Measurements from ENCODE around the gene MYOM1.

Gene MYOM1

GRCh38 chr18:3150274-3150673, 69.5 kb downstream of the MYOM1 start:
- Histone ChIP-seq H3K4me1 (ENCODE audit: control extremely low read depth in 1 of 4, control insufficient read depth in 4 of 4, insufficient read depth in 4 of 4, low read length in 3 of 4) (no peaks in the 10 kb centered on the region), H3K27ac (ENCODE audit: insufficient read depth in 1 of 2, low read depth in 1 of 2, low read length in 2 of 2, poor library complexity in 1 of 2, severe bottlenecking in 2 of 2) (no peak overlapping the region), H3K36me3 (ENCODE audit: control insufficient read depth in 4 of 4, insufficient read depth in 4 of 4, low read length in 3 of 4) (no peaks in the 10 kb centered on the region), H3K27me3 (replicated peaks in 2 of 5; ENCODE audit: control insufficient read depth in 4 of 5, insufficient read depth in 5 of 5, low read length in 4 of 5) (no peaks in the 10 kb centered on the region), H3K9me3 (ENCODE audit: control extremely low read depth in 1 of 5, control insufficient read depth in 4 of 5, insufficient read depth in 2 of 5, low read depth in 1 of 5, low read length in 4 of 5) (no peaks in the 10 kb centered on the region), H3K4me3 (ENCODE audit: control insufficient read depth in 1 of 7, extremely low read depth in 1 of 7, insufficient read depth in 4 of 7, low read depth in 2 of 7, low read length in 6 of 7) (no peak overlapping the region)
- DNase-seq = peak in 2 of 3 donors; percentile 19 to 38
- ChIA-PET POLR2A (no interaction called here), CTCF (interaction anchor here (0.6 to 5.1 kb wide), 5 partner anchors 25 to 201 kb away, joined by 3 to 43 read pairs (median 5); partner anchors contain the start of gene MYL12A)
- 93% methylated on average over 4 of the region's 5 CpGs for WGBS (ENCODE audit: insufficient coverage)

- no peaks in the 10 kb centered on the region for H3K27me3 ChIP-seq (replicated peaks in 2 of 5; ENCODE audit: control insufficient read depth in 4 of 5, insufficient read depth in 5 of 5, low read length in 4 of 5)
- ChIA-PET CTCF (interaction anchor here (0.8 to 5.1 kb wide), 8 partner anchors 15 to 215 kb away, joined by 3 to 43 read pairs (median 4); partner anchors contain the start of gene MYL12A), POLR2A (no interaction called here)
- no peaks in the 10 kb centered on the region for H3K9me3 ChIP-seq (ENCODE audit: control extremely low read depth in 1 of 5, control insufficient read depth in 4 of 5, insufficient read depth in 2 of 5, low read depth in 1 of 5, low read length in 4 of 5)
- no peak overlapping the region for H3K27ac ChIP-seq (ENCODE audit: insufficient read depth in 1 of 2, low read depth in 1 of 2, low read length in 2 of 2, poor library complexity in 1 of 2, severe bottlenecking in 2 of 2)
- H3K36me3 ChIP-seq (ENCODE audit: control insufficient read depth in 4 of 4, insufficient read depth in 4 of 4, low read length in 3 of 4) = no peaks in the 10 kb centered on the region
- no peak for DNase-seq
- 78% methylated on average over 2 of the region's 4 CpGs for WGBS (ENCODE audit: insufficient coverage)
- no peak overlapping the region for H3K4me3 ChIP-seq (ENCODE audit: control insufficient read depth in 1 of 7, extremely low read depth in 1 of 7, insufficient read depth in 4 of 7, low read depth in 2 of 7, low read length in 6 of 7)
- H3K4me1 ChIP-seq (ENCODE audit: control extremely low read depth in 1 of 4, control insufficient read depth in 4 of 4, insufficient read depth in 4 of 4, low read length in 3 of 4) = no peaks in the 10 kb centered on the region
Observed at GRCh38 chr18:3148930-3149535, 70.7 kb downstream of the MYOM1 start.

GRCh38 chr18:3147935-3148554, 71.7 kb downstream of the MYOM1 start:
- H3K9me3 ChIP-seq (ENCODE audit: control extremely low read depth in 1 of 5, control insufficient read depth in 4 of 5, insufficient read depth in 2 of 5, low read depth in 1 of 5, low read length in 4 of 5) = peaks cover 0 to 2% (median 0%) of the 10 kb centered on the region in 5 experiments
- ChIA-PET POLR2A (no interaction called here), CTCF (interaction anchor here (1.1 to 5.1 kb wide), 8 partner anchors 19 to 214 kb away, joined by 3 to 43 read pairs (median 4); partner anchors contain the start of gene MYL12A)
- DNase-seq = no peak
- no peaks in the 10 kb centered on the region for H3K4me1 ChIP-seq (ENCODE audit: control extremely low read depth in 1 of 4, control insufficient read depth in 4 of 4, insufficient read depth in 4 of 4, low read length in 3 of 4)
- no peak overlapping the region for H3K27ac ChIP-seq (ENCODE audit: insufficient read depth in 1 of 2, low read depth in 1 of 2, low read length in 2 of 2, poor library complexity in 1 of 2, severe bottlenecking in 2 of 2)
- no peak overlapping the region for H3K4me3 ChIP-seq (ENCODE audit: control insufficient read depth in 1 of 7, extremely low read depth in 1 of 7, insufficient read depth in 4 of 7, low read depth in 2 of 7, low read length in 6 of 7)
- no peaks in the 10 kb centered on the region for H3K36me3 ChIP-seq (ENCODE audit: control insufficient read depth in 4 of 4, insufficient read depth in 4 of 4, low read length in 3 of 4)
- WGBS (ENCODE audit: insufficient coverage) = 90% methylated on average over 2 of the region's 8 CpGs
- H3K27me3 ChIP-seq (replicated peaks in 2 of 5; ENCODE audit: control insufficient read depth in 4 of 5, insufficient read depth in 5 of 5, low read length in 4 of 5) = no peaks in the 10 kb centered on the region

GRCh38 chr18:3140986-3141639, 78.7 kb downstream of the MYOM1 start:
- 95% methylated on average over 3 of the region's 10 CpGs for WGBS (ENCODE audit: insufficient coverage)
- H3K9me3 ChIP-seq (ENCODE audit: control extremely low read depth in 1 of 5, control insufficient read depth in 4 of 5, insufficient read depth in 2 of 5, low read depth in 1 of 5, low read length in 4 of 5) = peaks cover 0 to 5% (median 0%) of the 10 kb centered on the region in 5 experiments
- H3K36me3 ChIP-seq (ENCODE audit: control insufficient read depth in 4 of 4, insufficient read depth in 4 of 4, low read length in 3 of 4) = no peaks in the 10 kb centered on the region
- H3K27me3 ChIP-seq (replicated peaks in 2 of 5; ENCODE audit: control insufficient read depth in 4 of 5, insufficient read depth in 5 of 5, low read length in 4 of 5) = no peaks in the 10 kb centered on the region
- no peak for DNase-seq
- H3K4me1 ChIP-seq (ENCODE audit: control extremely low read depth in 1 of 4, control insufficient read depth in 4 of 4, insufficient read depth in 4 of 4, low read length in 3 of 4) = no peaks in the 10 kb centered on the region
- no peak overlapping the region for H3K27ac ChIP-seq (ENCODE audit: insufficient read depth in 1 of 2, low read depth in 1 of 2, low read length in 2 of 2, poor library complexity in 1 of 2, severe bottlenecking in 2 of 2)
- H3K4me3 ChIP-seq (ENCODE audit: control insufficient read depth in 1 of 7, extremely low read depth in 1 of 7, insufficient read depth in 4 of 7, low read depth in 2 of 7, low read length in 6 of 7) = no peak overlapping the region
- ChIA-PET CTCF (interaction anchor here (2.9 kb wide), 1 partner anchor 12 kb away, joined by 23 read pairs; no protein-coding TSS in a partner anchor), POLR2A (no interaction called here)

GRCh38 chr18:3140342-3140741, 79.4 kb downstream of the MYOM1 start:
- CTCF ChIA-PET = interaction anchor here (0.7 to 2.9 kb wide), 4 partner anchors 12 to 110 kb away, joined by 3 to 23 read pairs (median 4); no protein-coding TSS in a partner anchor
- POLR2A ChIA-PET = interaction anchor here (0.6 to 0.7 kb wide), 3 partner anchors 131 to 320 kb away, joined by 3 read pairs; no protein-coding TSS in a partner anchor

GRCh38 chr18:3139406-3139805, 80.4 kb downstream of the MYOM1 start:
- no peaks in the 10 kb centered on the region for H3K27me3 ChIP-seq (replicated peaks in 2 of 5; ENCODE audit: control insufficient read depth in 4 of 5, insufficient read depth in 5 of 5, low read length in 4 of 5)
- H3K4me3 ChIP-seq (ENCODE audit: control insufficient read depth in 1 of 7, extremely low read depth in 1 of 7, insufficient read depth in 4 of 7, low read depth in 2 of 7, low read length in 6 of 7) = no peak overlapping the region
- peaks cover 0 to 5% (median 0%) of the 10 kb centered on the region in 5 experiments for H3K9me3 ChIP-seq (ENCODE audit: control extremely low read depth in 1 of 5, control insufficient read depth in 4 of 5, insufficient read depth in 2 of 5, low read depth in 1 of 5, low read length in 4 of 5)
- 100% methylated on average over 4 of the region's 5 CpGs for WGBS (ENCODE audit: insufficient coverage)
- ChIA-PET POLR2A (no interaction called here), CTCF (interaction anchor here (0.7 to 2.9 kb wide), 7 partner anchors 11 to 190 kb away, joined by 3 to 23 read pairs (median 4); no protein-coding TSS in a partner anchor)
- no peaks in the 10 kb centered on the region for H3K4me1 ChIP-seq (ENCODE audit: control extremely low read depth in 1 of 4, control insufficient read depth in 4 of 4, insufficient read depth in 4 of 4, low read length in 3 of 4)
- no peak for DNase-seq
- H3K36me3 ChIP-seq (ENCODE audit: control insufficient read depth in 4 of 4, insufficient read depth in 4 of 4, low read length in 3 of 4) = no peaks in the 10 kb centered on the region
- H3K27ac ChIP-seq (ENCODE audit: insufficient read depth in 1 of 2, low read depth in 1 of 2, low read length in 2 of 2, poor library complexity in 1 of 2, severe bottlenecking in 2 of 2) = no peak overlapping the region

More at GRCh38 chr18:3140342-3140741, 79.4 kb downstream of the MYOM1 start:
- H3K9me3 ChIP-seq (ENCODE audit: control extremely low read depth in 1 of 5, control insufficient read depth in 4 of 5, insufficient read depth in 2 of 5, low read depth in 1 of 5, low read length in 4 of 5) = peaks cover 0 to 5% (median 0%) of the 10 kb centered on the region in 5 experiments
- no peak for DNase-seq
- H3K4me1 ChIP-seq (ENCODE audit: control extremely low read depth in 1 of 4, control insufficient read depth in 4 of 4, insufficient read depth in 4 of 4, low read length in 3 of 4) = no peaks in the 10 kb centered on the region
- no peak overlapping the region for H3K4me3 ChIP-seq (ENCODE audit: control insufficient read depth in 1 of 7, extremely low read depth in 1 of 7, insufficient read depth in 4 of 7, low read depth in 2 of 7, low read length in 6 of 7)
- no peak overlapping the region for H3K27ac ChIP-seq (ENCODE audit: insufficient read depth in 1 of 2, low read depth in 1 of 2, low read length in 2 of 2, poor library complexity in 1 of 2, severe bottlenecking in 2 of 2)
- no peaks in the 10 kb centered on the region for H3K27me3 ChIP-seq (replicated peaks in 2 of 5; ENCODE audit: control insufficient read depth in 4 of 5, insufficient read depth in 5 of 5, low read length in 4 of 5)
- no peaks in the 10 kb centered on the region for H3K36me3 ChIP-seq (ENCODE audit: control insufficient read depth in 4 of 4, insufficient read depth in 4 of 4, low read length in 3 of 4)

Measured in common myeloid progenitor, CD34-positive (primary cell).